Upper lobe of left lung (tissue), 4 donors: ENCODE measurements around the gene IRF2BPL.

Source experiments
- POLR2A ChIP-seq, 4 donors: fragments of 450-650 bp; IDR thresholded peaks; one replicate each; pipeline ENCODE4 v1.5.1; 2016 to 2017; ENCODE audit warnings: antibody characterized with exemption in 4 of 4, mild to moderate bottlenecking in 2 of 4
- POLR2AphosphoS5 ChIP-seq, 2 donors: sonication (generic); formaldehyde crosslinking; IDR thresholded peaks; one replicate each; pipeline ENCODE4 v1.5.1; 2017; ENCODE audit warnings: antibody characterized with exemption in 2 of 2
- TF ChIP-seq, protein P1 (sequence below), 6 experiments: fragments of 450-650 bp in 4 of 6; fragments of 200-600 bp in 2 of 6; sonication (generic) in 2 of 6; IDR thresholded peaks; one replicate each; pipeline ENCODE4 v1.5.1; 2016 to 2019; ENCODE audit warnings: antibody characterized with exemption in 6 of 6

DNA sequence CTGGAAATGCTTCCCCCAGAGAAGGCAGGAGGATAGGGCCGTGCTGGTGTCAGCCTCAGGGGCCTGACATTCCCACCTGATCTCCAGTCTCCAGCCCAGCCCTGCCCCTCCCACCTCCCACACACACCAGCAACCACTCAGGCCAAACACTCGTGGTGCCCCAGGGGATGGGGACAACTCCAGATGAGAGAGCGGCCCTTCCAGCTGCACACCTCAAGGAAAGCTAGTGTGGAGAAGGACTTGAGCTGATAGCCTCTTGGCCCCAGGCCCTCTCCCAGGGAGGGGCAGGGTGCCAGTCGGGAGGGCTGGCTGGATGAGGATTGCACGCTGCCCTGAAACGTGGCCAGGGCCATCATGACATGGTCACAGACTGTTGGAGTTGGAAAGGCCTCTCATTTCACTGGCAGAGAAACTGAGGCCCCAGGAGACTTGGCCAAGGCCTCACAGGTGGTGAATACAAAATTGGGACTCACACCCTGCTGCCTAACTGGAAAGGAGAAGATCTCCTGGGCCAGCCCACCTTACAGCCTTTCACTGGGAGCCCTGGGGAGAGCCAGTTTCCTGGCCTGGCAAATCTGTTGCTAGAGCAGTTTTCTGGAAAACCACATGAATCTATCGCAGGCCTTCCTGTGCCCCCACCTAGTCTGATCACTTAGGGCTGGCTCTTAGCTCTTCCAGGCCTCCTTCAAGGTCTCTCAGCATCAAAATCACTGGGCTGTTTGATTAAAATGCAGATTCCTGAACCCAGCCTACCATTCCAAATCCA, 52.1 kb downstream of the IRF2BPL start:
- TF ChIP-seq POLR2A (IDR thresholded peaks at IDR 0.05) (no peak), POLR2AphosphoS5 (IDR thresholded peaks at IDR 0.05) (no peak)
- TF ChIP-seq, protein P1, sequence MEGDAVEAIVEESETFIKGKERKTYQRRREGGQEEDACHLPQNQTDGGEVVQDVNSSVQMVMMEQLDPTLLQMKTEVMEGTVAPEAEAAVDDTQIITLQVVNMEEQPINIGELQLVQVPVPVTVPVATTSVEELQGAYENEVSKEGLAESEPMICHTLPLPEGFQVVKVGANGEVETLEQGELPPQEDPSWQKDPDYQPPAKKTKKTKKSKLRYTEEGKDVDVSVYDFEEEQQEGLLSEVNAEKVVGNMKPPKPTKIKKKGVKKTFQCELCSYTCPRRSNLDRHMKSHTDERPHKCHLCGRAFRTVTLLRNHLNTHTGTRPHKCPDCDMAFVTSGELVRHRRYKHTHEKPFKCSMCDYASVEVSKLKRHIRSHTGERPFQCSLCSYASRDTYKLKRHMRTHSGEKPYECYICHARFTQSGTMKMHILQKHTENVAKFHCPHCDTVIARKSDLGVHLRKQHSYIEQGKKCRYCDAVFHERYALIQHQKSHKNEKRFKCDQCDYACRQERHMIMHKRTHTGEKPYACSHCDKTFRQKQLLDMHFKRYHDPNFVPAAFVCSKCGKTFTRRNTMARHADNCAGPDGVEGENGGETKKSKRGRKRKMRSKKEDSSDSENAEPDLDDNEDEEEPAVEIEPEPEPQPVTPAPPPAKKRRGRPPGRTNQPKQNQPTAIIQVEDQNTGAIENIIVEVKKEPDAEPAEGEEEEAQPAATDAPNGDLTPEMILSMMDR (IDR thresholded peaks at IDR 0.05), result no peak
